ENCODE measurements around the gene AWAT2.
"Not testable (repeated sequence)": the region's sequence is repeated elsewhere in the genome, so short reads cannot be mapped to it uniquely, and the experiment has no call there.

AWAT2 gene

DNA sequence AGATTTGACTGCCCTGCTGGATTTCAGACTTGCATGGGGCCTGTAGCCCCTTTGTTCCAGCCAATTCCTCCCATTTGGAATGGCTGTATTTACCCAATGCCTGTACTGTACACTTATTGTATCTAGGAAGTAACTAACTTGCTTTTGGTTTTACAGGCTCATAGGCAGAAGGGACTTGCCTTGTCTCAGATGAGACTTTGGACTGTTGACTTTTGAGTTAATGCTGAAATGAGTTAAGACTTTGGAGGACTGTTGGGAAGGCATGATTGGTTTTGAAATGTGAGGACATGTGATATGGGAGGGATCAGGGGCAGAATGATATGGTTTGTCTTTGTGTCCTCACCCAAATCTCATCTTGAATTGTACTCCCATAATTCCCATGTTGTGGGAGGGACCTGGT is 51.4 kb downstream of the AWAT2 start:
- H3K4me1 ChIP-seq (ENCODE audit: insufficient read depth, low read length); H3K9ac ChIP-seq (ENCODE audit: low read depth, low read length); H3K9me3 ChIP-seq (ENCODE audit: control insufficient read depth, insufficient read depth, low read length); H3K36me3 ChIP-seq (ENCODE audit: insufficient read depth, low read length): not testable (repeated sequence)

GRCh38 chrX:69996113-69996468 is 53.6 kb downstream of the AWAT2 start:
- no peak overlapping the region for H3K9ac ChIP-seq (ENCODE audit: low read depth, low read length)
- H3K4me1 ChIP-seq (ENCODE audit: insufficient read depth, low read length), result no peaks in the 10 kb centered on the region
- peaks cover 3% of the 10 kb centered on the region; the same call in 1 of the 2 replicates for H3K9me3 ChIP-seq (ENCODE audit: control insufficient read depth, insufficient read depth, low read length)
- H3K36me3 ChIP-seq (ENCODE audit: insufficient read depth, low read length), result no peaks in the 10 kb centered on the region

DNA sequence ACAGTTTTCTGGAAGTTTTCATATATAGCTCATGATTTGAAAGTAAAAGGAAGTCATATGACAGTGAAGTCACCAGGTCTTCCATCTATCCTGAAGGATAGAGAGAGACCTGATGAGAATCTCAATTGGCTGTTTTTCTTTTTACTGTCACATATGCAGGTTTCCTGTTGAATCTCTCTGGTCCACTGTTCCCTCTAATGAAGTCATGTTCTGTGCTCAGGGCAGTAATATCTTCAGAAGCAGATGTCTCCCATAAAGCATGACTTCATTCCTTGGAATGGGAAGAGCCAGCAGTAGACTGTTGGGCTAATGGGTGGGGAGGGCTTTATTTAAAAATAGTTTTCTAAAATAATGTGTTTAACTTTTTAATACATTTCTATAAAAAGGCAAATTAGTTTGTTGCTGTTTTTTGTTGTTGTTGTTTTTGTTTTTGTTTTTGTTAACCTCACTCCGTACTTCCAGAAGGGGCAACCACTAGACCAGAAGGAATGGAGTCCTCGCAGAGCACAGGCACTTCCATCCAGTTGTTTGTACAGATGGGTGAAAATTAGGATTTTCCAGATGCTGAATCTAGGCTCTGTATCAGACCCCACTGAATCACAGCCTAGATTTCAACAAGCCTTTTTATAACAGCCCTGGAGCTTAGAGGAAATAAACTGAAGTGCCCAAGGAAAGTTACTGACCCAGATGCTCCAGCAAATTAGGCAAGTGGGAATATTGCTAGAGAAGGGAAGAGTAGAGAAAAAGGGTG is 54.2 kb downstream of the AWAT2 start:
- Histone ChIP-seq H3K36me3 (ENCODE audit: insufficient read depth, low read length) (no peaks in the 10 kb centered on the region), H3K4me1 (ENCODE audit: insufficient read depth, low read length) (no peaks in the 10 kb centered on the region), H3K9ac (ENCODE audit: low read depth, low read length) (no peak overlapping the region), H3K9me3 (ENCODE audit: control insufficient read depth, insufficient read depth, low read length) (peaks cover 3% of the 10 kb centered on the region; the same call in 1 of the 2 replicates)

- Histone ChIP-seq H3K9me3 (ENCODE audit: control insufficient read depth, insufficient read depth, low read length) (peaks cover 3% of the 10 kb centered on the region; the same call in 1 of the 2 replicates), H3K4me1 (ENCODE audit: insufficient read depth, low read length) (no peaks in the 10 kb centered on the region), H3K9ac (ENCODE audit: low read depth, low read length) (no peak overlapping the region), H3K36me3 (ENCODE audit: insufficient read depth, low read length) (no peaks in the 10 kb centered on the region)
Measured at GRCh38 chrX:69993494-69993893, 56.2 kb downstream of the AWAT2 start.

GRCh38 chrX:69991685-69992084 is 58.1 kb downstream of the AWAT2 start:
- no peak overlapping the region for H3K9ac ChIP-seq (ENCODE audit: low read depth, low read length)
- H3K36me3 ChIP-seq (ENCODE audit: insufficient read depth, low read length), result no peaks in the 10 kb centered on the region
- H3K9me3 ChIP-seq (ENCODE audit: control insufficient read depth, insufficient read depth, low read length), result peaks cover 3% of the 10 kb centered on the region; the same call in 1 of the 2 replicates
- no peaks in the 10 kb centered on the region for H3K4me1 ChIP-seq (ENCODE audit: insufficient read depth, low read length)
